CD8-positive, alpha-beta memory T cell (primary cell): Measurements from ENCODE around the gene CEP43. TPM values are rescaled to one million over a fixed set of nuclear protein-coding genes. Genes with fewer than 3 reads are reported as not detected.

Source experiments
- CTCF ChIA-PET: fragments of 350-600 bp; sonication (Branson Sonifier 250); formaldehyde crosslinking; loops from one replicate; lab custom pipeline; 2021; ENCODE audit warnings: antibody characterized with exemption; lab: Charles Lee
- POLR2A ChIA-PET: fragments of 350-600 bp; sonication (Branson Sonifier 250); formaldehyde crosslinking; loops from one replicate; lab custom pipeline; 2021; ENCODE audit warnings: antibody characterized with exemption; lab: Charles Lee
- DNase-seq, 5 donors: peaks; one replicate each; pipeline versions ENCODE4 v3.0.0 to v3.0.0-alpha.2; 2020 to 2022; ENCODE audit warnings: mixed read lengths in 1 of 5
- H3K27ac ChIP-seq: one replicate; pipeline ENCODE4 v1.7.0; 2013; ENCODE audit warnings: low read depth, mild to moderate bottlenecking, low read length, moderate library complexity
- H3K27me3 ChIP-seq: 2 replicates; pipeline ENCODE4 v1.7.0; 2013; ENCODE audit warnings: low read length, mild to moderate bottlenecking; ENCODE audit not compliant: insufficient read depth, poor library complexity, severe bottlenecking
- H3K36me3 ChIP-seq: 2 replicates; pipeline ENCODE4 v1.7.0; 2013; ENCODE audit warnings: mild to moderate bottlenecking, low read length, moderate library complexity; ENCODE audit not compliant: insufficient read depth
- H3K4me1 ChIP-seq: 2 replicates; pipeline ENCODE4 v1.7.0; 2013; ENCODE audit warnings: mild to moderate bottlenecking, low read length, moderate library complexity; ENCODE audit not compliant: insufficient read depth
- H3K4me3 ChIP-seq: 2 replicates; pipeline ENCODE4 v1.7.0; 2013; ENCODE audit warnings: mild to moderate bottlenecking, low read length
- H3K9me3 ChIP-seq: 2 replicates; pipeline ENCODE4 v1.7.0; 2013; ENCODE audit warnings: mild to moderate bottlenecking, low read length
- H3K27ac Mint-ChIP-seq, 8 donors: one replicate each; pipeline ENCODE4 v1.8.0; 2020 to 2021; ENCODE audit warnings: mixed read lengths in 8 of 8, mild to moderate bottlenecking in 6 of 8, inconsistent platforms in 3 of 8, moderate library complexity in 3 of 8
- H3K27me3 Mint-ChIP-seq, 2 donors: one replicate each; pipeline ENCODE4 v1.8.0; 2020 to 2021; ENCODE audit warnings: mixed read lengths in 2 of 2, mild to moderate bottlenecking in 1 of 2, moderate library complexity in 1 of 2
- H3K36me3 Mint-ChIP-seq, 3 donors: one replicate each; pipeline ENCODE4 v1.8.0; 2020 to 2021; ENCODE audit warnings: mixed read lengths in 3 of 3, inconsistent platforms in 1 of 3, mild to moderate bottlenecking in 1 of 3
- H3K4me1 Mint-ChIP-seq, 3 donors: one replicate each; pipeline ENCODE4 v1.8.0; 2020 to 2021; ENCODE audit warnings: mixed read lengths in 3 of 3, inconsistent platforms in 1 of 3, mild to moderate bottlenecking in 1 of 3
- H3K4me3 Mint-ChIP-seq, 7 donors: one replicate each; pipeline ENCODE4 v1.8.0; 2020 to 2021; ENCODE audit warnings: mixed read lengths in 7 of 7, mild to moderate bottlenecking in 6 of 7, moderate library complexity in 4 of 7, inconsistent platforms in 2 of 7
- H3K9me3 Mint-ChIP-seq, 5 donors: one replicate each; pipeline ENCODE4 v1.8.0; 2020 to 2022; ENCODE audit warnings: mixed read lengths in 5 of 5, mild to moderate bottlenecking in 3 of 5, moderate library complexity in 2 of 5, inconsistent platforms in 1 of 5
- polyA plus RNA-seq: library from polyadenylated mRNA; unstranded; fragments of 300-500 nt; fragmentation: Illumina TruSeq; gene quantifications from one replicate; pipeline ENCODE4 v1.2.3, GENCODE V29; 2021
- total RNA-seq, 2 experiments: library from RNA; stranded (reverse); gene quantifications; one replicate each; pipeline ENCODE4 v1.2.3, GENCODE V29; 2021

CEP43 gene
- total and polyA plus RNA-seq, 3 experiments from 2014 or later: 6.8 to 29.5 (median 26.4) TPM

- CTCF ChIA-PET: no interaction called here
- H3K27ac Mint-ChIP-seq: peak overlapping the region in 7 of 8 donors; percentile 7 to 96 (median 64)
These were observed 46.8 kb downstream of the CEP43 start for GRCh38 chr6:167045828-167046580.

GRCh38 chr6:167046861-167047495 lies 47.8 kb downstream of the CEP43 start:
- Mint-ChIP-seq H3K27ac (peak overlapping the region; percentile 66 to 91 (median 86)), H3K4me3 (peak overlapping the region; percentile 48 to 89 (median 69)), H3K9me3 (no peaks in the 10 kb centered on the region), H3K27me3 (no peaks in the 10 kb centered on the region), H3K36me3 (peaks cover 0 to 7% (median 0%) of the 10 kb centered on the region in 3 donors), H3K4me1 (peaks cover 33 to 42% (median 38%) of the 10 kb centered on the region in 3 donors)
- H3K27ac ChIP-seq: peak overlapping the region; percentile 10
- no peaks in the 10 kb centered on the region for H3K36me3 ChIP-seq
- peaks cover 23% of the 10 kb centered on the region for H3K4me1 ChIP-seq
- CTCF ChIA-PET: interaction anchor here (1.0 to 1.8 kb wide), 5 partner anchors 9 to 272 kb away, joined by 3 to 7 read pairs (median 4); no protein-coding TSS in a partner anchor
- H3K4me3 ChIP-seq: no peak overlapping the region
- H3K9me3 ChIP-seq: no peaks in the 10 kb centered on the region
- no peak for DNase-seq
- POLR2A ChIA-PET: interaction anchor here (1.8 kb wide), 2 partner anchors 9 to 47 kb away, joined by 6 read pairs; no protein-coding TSS in a partner anchor
- no peaks in the 10 kb centered on the region for H3K27me3 ChIP-seq

More at GRCh38 chr6:167045828-167046580, 46.8 kb downstream of the CEP43 start:
- Mint-ChIP-seq H3K4me1 (peaks cover 42 to 52% (median 48%) of the 10 kb centered on the region in 3 donors), H3K36me3 (peaks cover 0 to 8% (median 0%) of the 10 kb centered on the region in 3 donors), H3K9me3 (no peaks in the 10 kb centered on the region), H3K4me3 (peak overlapping the region in 3 of 7 donors; percentile 3 to 69 (median 35)), H3K27me3 (no peaks in the 10 kb centered on the region)
- Histone ChIP-seq H3K9me3 (no peaks in the 10 kb centered on the region), H3K27ac (no peak overlapping the region), H3K4me1 (peaks cover 33% of the 10 kb centered on the region), H3K36me3 (no peaks in the 10 kb centered on the region), H3K27me3 (no peaks in the 10 kb centered on the region), H3K4me3 (no peak overlapping the region)
- DNase-seq: no peak
- POLR2A ChIA-PET: interaction anchor here (1.8 kb wide), 1 partner anchor 48 kb away, joined by 6 read pairs; no protein-coding TSS in a partner anchor

DNA sequence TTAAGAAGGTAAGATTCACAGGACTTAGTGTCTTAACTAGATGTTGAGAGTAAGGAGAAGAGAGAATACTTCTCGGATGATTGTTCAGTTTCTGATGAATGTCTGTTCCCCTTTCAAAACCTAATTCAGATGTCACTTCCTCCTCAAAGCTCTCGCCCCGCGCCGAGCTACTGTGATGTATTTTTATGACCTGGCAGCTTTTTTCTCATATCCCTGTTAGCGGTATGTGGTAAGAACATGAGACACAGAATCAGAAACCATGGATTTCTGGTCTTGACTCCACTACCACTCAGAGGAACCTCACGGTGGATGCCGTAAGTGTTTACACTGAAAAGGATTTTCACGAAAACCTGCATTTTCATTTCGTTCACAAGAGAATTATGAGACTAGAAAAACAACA lies 48.4 kb downstream of the CEP43 start:
- peaks cover 27 to 37% (median 32%) of the 10 kb centered on the region in 3 donors for H3K4me1 Mint-ChIP-seq
- peak overlapping the region; percentile 66 to 91 (median 86) for H3K27ac Mint-ChIP-seq
- peak overlapping the region; percentile 48 to 89 (median 69) for H3K4me3 Mint-ChIP-seq
- H3K9me3 Mint-ChIP-seq: no peaks in the 10 kb centered on the region
- H3K27me3 Mint-ChIP-seq: no peaks in the 10 kb centered on the region
- peaks cover 0 to 7% (median 0%) of the 10 kb centered on the region in 3 donors for H3K36me3 Mint-ChIP-seq
- H3K9me3 ChIP-seq: no peaks in the 10 kb centered on the region
- CTCF ChIA-PET: interaction anchor here (0.6 to 1.8 kb wide), 6 partner anchors 9 to 272 kb away, joined by 3 to 7 read pairs (median 4); no protein-coding TSS in a partner anchor
- DNase-seq: peak in 3 of 5 donors; percentile 20 to 53 (median 52)
- peak overlapping the region; percentile 44 for H3K4me3 ChIP-seq
- H3K36me3 ChIP-seq: no peaks in the 10 kb centered on the region
- H3K4me1 ChIP-seq: peaks cover 17% of the 10 kb centered on the region
- POLR2A ChIA-PET: interaction anchor here (1.8 kb wide), 2 partner anchors 9 to 47 kb away, joined by 6 read pairs; no protein-coding TSS in a partner anchor
- no peaks in the 10 kb centered on the region for H3K27me3 ChIP-seq
- H3K27ac ChIP-seq: peak overlapping the region; percentile 10

Other genes with a start within 250 kb of the CEP43 start
- 10 to 100 TPM; 22.3 to 27.6 TPM for gene RNASET2, start 42.8 kb upstream of the CEP43 start, total RNA-seq
- gene RNASET2, start 42.8 kb upstream of the CEP43 start, polyA plus RNA-seq: 232 TPM
- gene CCR6, start 123.7 kb downstream of the CEP43 start, total RNA-seq: 1 to 10 TPM; 3.5 to 3.9 TPM
- 47.3 TPM for gene CCR6, start 123.7 kb downstream of the CEP43 start, polyA plus RNA-seq
- not detected for gene GPR31, start 158.6 kb downstream of the CEP43 start, total RNA-seq
- gene GPR31, start 158.6 kb downstream of the CEP43 start, polyA plus RNA-seq: not detected